ENCODE data around the gene PPP1R2. TPM values are rescaled to one million over a fixed set of nuclear protein-coding genes. Genes with fewer than 3 reads are reported as not detected.

The PPP1R2 gene
- total and polyA plus RNA-seq, 10 donors: 30.7 to 168 (median 61.2) TPM

GRCh38 chr3:195531683-195532082 lies 11.4 kb downstream of the PPP1R2 start:
- Histone ChIP-seq H3K36me3 (peaks cover 0 to 50% (median 16%) of the 10 kb centered on the region in 6 donors), H3K4me1 (peaks cover 0 to 80% (median 52%) of the 10 kb centered on the region in 6 donors), H3K27me3 (replicated peaks in 1 of 7) (no peaks in the 10 kb centered on the region), H3K4me3 (no peak overlapping the region), H3K9me3 (no peaks in the 10 kb centered on the region), H3K27ac (no peak overlapping the region)
- no peak for DNase-seq
- WGBS, 5 donors: 86 to 96% (median 94%) methylated on average over 5 of the region's 5 CpGs
- intact Hi-C loops (cut with DNase I; ENCODE audit: low total_unique reads): no loop called here
- TF ChIP-seq, protein P1, sequence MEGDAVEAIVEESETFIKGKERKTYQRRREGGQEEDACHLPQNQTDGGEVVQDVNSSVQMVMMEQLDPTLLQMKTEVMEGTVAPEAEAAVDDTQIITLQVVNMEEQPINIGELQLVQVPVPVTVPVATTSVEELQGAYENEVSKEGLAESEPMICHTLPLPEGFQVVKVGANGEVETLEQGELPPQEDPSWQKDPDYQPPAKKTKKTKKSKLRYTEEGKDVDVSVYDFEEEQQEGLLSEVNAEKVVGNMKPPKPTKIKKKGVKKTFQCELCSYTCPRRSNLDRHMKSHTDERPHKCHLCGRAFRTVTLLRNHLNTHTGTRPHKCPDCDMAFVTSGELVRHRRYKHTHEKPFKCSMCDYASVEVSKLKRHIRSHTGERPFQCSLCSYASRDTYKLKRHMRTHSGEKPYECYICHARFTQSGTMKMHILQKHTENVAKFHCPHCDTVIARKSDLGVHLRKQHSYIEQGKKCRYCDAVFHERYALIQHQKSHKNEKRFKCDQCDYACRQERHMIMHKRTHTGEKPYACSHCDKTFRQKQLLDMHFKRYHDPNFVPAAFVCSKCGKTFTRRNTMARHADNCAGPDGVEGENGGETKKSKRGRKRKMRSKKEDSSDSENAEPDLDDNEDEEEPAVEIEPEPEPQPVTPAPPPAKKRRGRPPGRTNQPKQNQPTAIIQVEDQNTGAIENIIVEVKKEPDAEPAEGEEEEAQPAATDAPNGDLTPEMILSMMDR (IDR thresholded peaks at IDR 0.05 in 8 of 11, conservative IDR thresholded peaks at IDR 0.05 in 3 of 11): no peak
- TF ChIP-seq POLR2AphosphoS5 (IDR thresholded peaks at IDR 0.05) (no peak), POLR2A (IDR thresholded peaks at IDR 0.05) (no peak)

DNA sequence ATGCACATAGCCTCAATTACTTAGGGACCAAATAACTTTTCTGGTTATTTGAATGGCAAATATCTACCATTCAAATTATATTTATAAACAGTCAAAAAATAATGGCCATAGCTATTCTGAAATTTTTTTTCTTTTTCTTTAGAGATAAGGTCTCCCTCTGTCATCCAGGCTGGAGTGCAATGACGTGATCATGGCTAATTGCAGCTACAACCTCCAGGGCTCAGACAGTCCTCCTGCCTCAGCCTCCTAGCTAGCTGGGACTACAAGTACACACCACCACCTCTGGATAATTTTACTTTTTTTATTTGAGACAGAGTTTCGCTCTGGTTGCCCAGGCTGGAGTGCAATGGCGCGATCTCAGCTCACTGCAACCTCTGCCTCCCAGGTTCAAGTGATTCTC lies 16.6 kb downstream of the PPP1R2 start:
- Histone ChIP-seq H3K27ac (no peak overlapping the region), H3K4me3 (no peak overlapping the region), H3K36me3 (peaks cover 0 to 83% (median 36%) of the 10 kb centered on the region in 6 donors), H3K27me3 (replicated peaks in 1 of 7) (no peaks in the 10 kb centered on the region), H3K9me3 (no peaks in the 10 kb centered on the region), H3K4me1 (peaks cover 4 to 74% (median 36%) of the 10 kb centered on the region in 6 donors)
- TF ChIP-seq, protein P1 (IDR thresholded peaks at IDR 0.05 in 8 of 11, conservative IDR thresholded peaks at IDR 0.05 in 3 of 11): no peak
- TF ChIP-seq POLR2A (IDR thresholded peaks at IDR 0.05) (no peak), POLR2AphosphoS5 (IDR thresholded peaks at IDR 0.05) (no peak)
- DNase-seq: no peak
- 97 to 99% (median 98%) methylated on average over 4 of the region's 4 CpGs for WGBS, 5 donors
- intact Hi-C loops (cut with DNase I; ENCODE audit: low total_unique reads): loop anchor here (10.0 kb wide), 1 partner anchor 852 kb away; the partner anchor contains the start of gene LSG1

DNA sequence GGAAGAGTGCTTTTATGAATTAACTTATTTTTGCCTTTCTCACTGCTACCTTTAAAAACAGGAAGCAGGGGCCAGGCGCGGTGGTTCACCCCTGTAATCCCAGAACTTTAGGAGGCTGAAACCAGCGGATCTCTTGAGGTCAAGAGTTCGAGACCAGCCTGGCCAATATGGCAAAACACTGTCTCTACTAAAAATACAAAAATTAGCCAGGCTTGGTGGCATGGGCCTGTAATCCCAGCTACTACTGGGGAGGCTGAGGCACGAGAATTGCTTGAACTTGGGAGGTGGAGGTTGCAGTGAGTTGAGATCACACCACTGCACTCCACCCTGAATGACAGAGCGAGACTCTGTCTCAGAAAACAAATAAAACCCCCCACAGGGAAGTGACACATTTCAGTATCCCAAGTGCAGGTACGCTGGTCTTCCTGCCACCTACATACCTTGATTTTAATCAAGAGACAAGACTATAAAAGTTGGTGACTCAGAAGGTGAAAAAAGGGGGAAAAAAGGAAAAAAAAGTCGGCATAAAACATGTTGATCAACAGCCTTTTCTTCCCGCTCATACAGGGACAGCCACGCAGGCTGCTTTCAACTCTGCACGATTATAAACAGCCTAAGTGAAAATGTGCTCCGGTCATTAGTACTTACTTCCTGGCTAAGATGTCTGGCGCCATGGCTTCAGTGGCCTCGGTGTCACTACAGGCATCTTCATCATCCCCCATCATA lies 18.8 kb downstream of the PPP1R2 start:
- H3K27ac ChIP-seq: peak overlapping the region in 4 of 8 donors; percentile 35 to 64 (median 44)
- DNase-seq: no peak
- peaks cover 4 to 53% (median 32%) of the 10 kb centered on the region in 6 donors for H3K4me1 ChIP-seq
- H3K4me3 ChIP-seq: no peak overlapping the region
- no peaks in the 10 kb centered on the region for H3K9me3 ChIP-seq
- WGBS, 5 donors: 63 to 77% (median 71%) methylated on average over 14 of the region's 14 CpGs
- no peak for TF ChIP-seq POLR2AphosphoS5 (IDR thresholded peaks at IDR 0.05)
- TF ChIP-seq POLR2A (IDR thresholded peaks at IDR 0.05): no peak
- TF ChIP-seq, protein P1 (IDR thresholded peaks at IDR 0.05 in 8 of 11, conservative IDR thresholded peaks at IDR 0.05 in 3 of 11): no peak
- H3K27me3 ChIP-seq (replicated peaks in 1 of 7): no peaks in the 10 kb centered on the region
- intact Hi-C loops (cut with DNase I; ENCODE audit: low total_unique reads): loop anchor here (10.0 kb wide), 1 partner anchor 850 kb away; the partner anchor contains the start of gene LSG1
- H3K36me3 ChIP-seq: peaks cover 0 to 88% (median 36%) of the 10 kb centered on the region in 6 donors

All from spleen (tissue), 11 donors.